Keratinocyte (primary cell): Measurements from ENCODE around the gene PHACTR1.

Experiments
- EZH2 ChIP-seq: IDR thresholded peaks from one replicate; pipeline ENCODE4 v1.6.1; 2012; ENCODE audit warnings: inconsistent platforms, mild to moderate bottlenecking, low read length, moderate library complexity
- TF ChIP-seq, protein P1 (sequence below), 3 experiments: IDR thresholded peaks in 1 of 3; conservative IDR thresholded peaks in 1 of 3; optimal IDR thresholded peaks in 1 of 3; 2 replicates in 2 of 3; 3 replicates in 1 of 3; pipeline versions ENCODE3 to v1.5.1; 2011; ENCODE audit warnings: low read length in 3 of 3, mild to moderate bottlenecking in 3 of 3, moderate library complexity in 2 of 3, control low read depth in 1 of 3, inconsistent platforms in 1 of 3; ENCODE audit not compliant: insufficient read depth in 2 of 3; ENCODE audit errors: extremely low read depth in 1 of 3

DNA sequence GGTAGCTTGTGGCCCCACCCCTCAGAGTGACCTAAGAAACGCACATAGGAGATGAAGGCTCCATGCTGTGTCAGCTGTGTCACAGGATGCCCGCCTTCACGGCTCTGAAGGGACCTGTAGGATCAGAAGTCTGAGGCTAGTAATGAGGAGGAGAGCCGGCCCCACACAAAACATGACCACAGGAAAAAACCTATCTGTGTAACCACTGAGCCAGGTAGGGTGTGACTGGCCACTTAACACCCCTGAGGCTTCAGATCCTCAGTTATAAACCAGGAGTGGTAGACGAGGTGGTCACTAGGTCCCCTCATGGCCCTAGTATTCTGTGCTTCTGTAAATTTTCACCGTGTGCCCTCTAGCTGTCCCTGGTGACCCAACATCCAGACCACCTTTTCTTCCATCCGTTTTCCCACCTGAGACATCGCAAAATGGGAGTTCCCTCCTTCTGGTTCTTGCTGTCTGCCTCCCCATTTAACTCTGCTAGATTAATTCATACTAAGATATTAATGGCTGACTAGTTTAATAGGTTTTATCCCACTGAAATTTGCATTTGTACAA lies 558.9 kb downstream of the PHACTR1 start:
- TF ChIP-seq, protein P1, sequence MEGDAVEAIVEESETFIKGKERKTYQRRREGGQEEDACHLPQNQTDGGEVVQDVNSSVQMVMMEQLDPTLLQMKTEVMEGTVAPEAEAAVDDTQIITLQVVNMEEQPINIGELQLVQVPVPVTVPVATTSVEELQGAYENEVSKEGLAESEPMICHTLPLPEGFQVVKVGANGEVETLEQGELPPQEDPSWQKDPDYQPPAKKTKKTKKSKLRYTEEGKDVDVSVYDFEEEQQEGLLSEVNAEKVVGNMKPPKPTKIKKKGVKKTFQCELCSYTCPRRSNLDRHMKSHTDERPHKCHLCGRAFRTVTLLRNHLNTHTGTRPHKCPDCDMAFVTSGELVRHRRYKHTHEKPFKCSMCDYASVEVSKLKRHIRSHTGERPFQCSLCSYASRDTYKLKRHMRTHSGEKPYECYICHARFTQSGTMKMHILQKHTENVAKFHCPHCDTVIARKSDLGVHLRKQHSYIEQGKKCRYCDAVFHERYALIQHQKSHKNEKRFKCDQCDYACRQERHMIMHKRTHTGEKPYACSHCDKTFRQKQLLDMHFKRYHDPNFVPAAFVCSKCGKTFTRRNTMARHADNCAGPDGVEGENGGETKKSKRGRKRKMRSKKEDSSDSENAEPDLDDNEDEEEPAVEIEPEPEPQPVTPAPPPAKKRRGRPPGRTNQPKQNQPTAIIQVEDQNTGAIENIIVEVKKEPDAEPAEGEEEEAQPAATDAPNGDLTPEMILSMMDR (optimal IDR thresholded peaks at IDR 0.05 in 1 of 3, IDR thresholded peaks at IDR 0.05 in 1 of 3, conservative IDR thresholded peaks at IDR 0.05 in 1 of 3; ENCODE audit: extremely low read depth in 1 of 3, insufficient read depth in 2 of 3, low read length in 3 of 3): no peak
- no peak for TF ChIP-seq EZH2
